Stomach (tissue), 4 donors: ENCODE results near the gene P3H1.

ENCODE experiments used
- POLR2AphosphoS5 ChIP-seq, 3 donors: sonication (generic); formaldehyde crosslinking; IDR thresholded peaks; one replicate each; pipeline ENCODE4 v1.6.1; 2016; ENCODE audit warnings: antibody characterized with exemption in 3 of 3
- TF ChIP-seq, protein P1 (sequence below), 7 experiments: fragments of 450-650 bp in 4 of 7; fragments of 200-600 bp in 3 of 7; sonication (generic) in 3 of 7; IDR thresholded peaks; one replicate each; pipeline ENCODE4 v1.5.1; 2016 to 2019; ENCODE audit warnings: antibody characterized with exemption in 7 of 7, control low read depth in 2 of 7, mild to moderate bottlenecking in 1 of 7

DNA sequence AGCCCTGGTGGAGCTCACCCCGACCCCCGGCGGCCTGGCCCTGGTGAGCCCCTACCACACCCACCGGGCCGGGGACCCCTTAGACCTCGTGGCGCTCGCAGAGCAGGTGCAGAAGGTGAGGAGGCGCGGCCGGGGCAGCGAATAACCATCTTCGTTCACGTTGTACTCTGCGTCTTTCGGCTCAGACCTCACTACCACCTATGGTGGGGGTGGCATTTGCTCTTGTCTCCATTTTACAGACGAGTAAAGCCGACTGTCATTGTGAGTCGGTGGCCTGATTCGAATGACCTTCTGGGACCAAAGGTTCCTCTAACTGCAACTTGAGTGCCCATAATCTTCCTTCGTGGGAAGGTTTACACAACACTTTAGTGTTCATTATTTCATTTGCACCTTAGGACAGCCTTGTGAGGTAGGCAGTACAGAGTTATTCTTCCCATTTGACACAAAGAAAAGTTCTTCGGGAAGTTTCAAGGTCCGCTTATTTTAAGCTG, 727 bp upstream of the P3H1 start:
- TF ChIP-seq POLR2AphosphoS5 (IDR thresholded peaks at IDR 0.05), result no peak
- TF ChIP-seq, protein P1, sequence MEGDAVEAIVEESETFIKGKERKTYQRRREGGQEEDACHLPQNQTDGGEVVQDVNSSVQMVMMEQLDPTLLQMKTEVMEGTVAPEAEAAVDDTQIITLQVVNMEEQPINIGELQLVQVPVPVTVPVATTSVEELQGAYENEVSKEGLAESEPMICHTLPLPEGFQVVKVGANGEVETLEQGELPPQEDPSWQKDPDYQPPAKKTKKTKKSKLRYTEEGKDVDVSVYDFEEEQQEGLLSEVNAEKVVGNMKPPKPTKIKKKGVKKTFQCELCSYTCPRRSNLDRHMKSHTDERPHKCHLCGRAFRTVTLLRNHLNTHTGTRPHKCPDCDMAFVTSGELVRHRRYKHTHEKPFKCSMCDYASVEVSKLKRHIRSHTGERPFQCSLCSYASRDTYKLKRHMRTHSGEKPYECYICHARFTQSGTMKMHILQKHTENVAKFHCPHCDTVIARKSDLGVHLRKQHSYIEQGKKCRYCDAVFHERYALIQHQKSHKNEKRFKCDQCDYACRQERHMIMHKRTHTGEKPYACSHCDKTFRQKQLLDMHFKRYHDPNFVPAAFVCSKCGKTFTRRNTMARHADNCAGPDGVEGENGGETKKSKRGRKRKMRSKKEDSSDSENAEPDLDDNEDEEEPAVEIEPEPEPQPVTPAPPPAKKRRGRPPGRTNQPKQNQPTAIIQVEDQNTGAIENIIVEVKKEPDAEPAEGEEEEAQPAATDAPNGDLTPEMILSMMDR (IDR thresholded peaks at IDR 0.05), result no peak
